K562 (cell line): ENCODE measurements around the gene SIRPB2.

Source experiments
- ARID4B ChIP-seq: sonication (generic); formaldehyde crosslinking; IDR thresholded peaks from 2 replicates; pipeline ENCODE4 v1.8.0; 2022; ENCODE audit warnings: mild to moderate bottlenecking, missing genetic modification reagents
- ATF2 ChIP-seq: sonication (generic); formaldehyde crosslinking; IDR thresholded peaks from 2 replicates; pipeline ENCODE4 v1.8.1; 2022; ENCODE audit warnings: missing genetic modification reagents
- CREM ChIP-seq: IDR thresholded peaks from 2 replicates; pipeline ENCODE4 v1.6.1; 2014; ENCODE audit warnings: antibody characterized with exemption, low read depth
- KLF16 ChIP-seq: IDR thresholded peaks from 2 replicates; pipeline ENCODE4 v1.6.1; 2016; ENCODE audit warnings: antibody characterized with exemption
- MAX ChIP-seq: sonication (generic); formaldehyde crosslinking; IDR thresholded peaks from 2 replicates; pipeline ENCODE4 v1.9.0; 2022; ENCODE audit warnings: mild to moderate bottlenecking, missing genetic modification reagents
- MTA1 ChIP-seq: fragments of 450-650 bp; IDR thresholded peaks from 2 replicates; pipeline ENCODE4 v1.6.1; 2017; ENCODE audit warnings: borderline replicate concordance
- MTA2 ChIP-seq: fragments of 450-650 bp; IDR thresholded peaks from 2 replicates; pipeline ENCODE4 v1.6.1; 2016; ENCODE audit warnings: low read depth
- MYC ChIP-seq, 2 experiments: fragments of 250-450 bp in 1 of 2; sonication (Bioruptor Pico) in 1 of 2; IDR thresholded peaks; 2 replicates each; pipeline versions ENCODE4 v1.5.1 to v1.6.1; 2012 to 2021; ENCODE audit warnings: low read depth in 2 of 2, borderline replicate concordance in 1 of 2, improper control_type of control experiment in 1 of 2, low read length in 1 of 2, mild to moderate bottlenecking in 1 of 2, moderate library complexity in 1 of 2
- NR2C2 ChIP-seq, 2 experiments: fragments of 200-800 bp in 1 of 2; sonication (Bioruptor generic) in 1 of 2; sonication (generic) in 1 of 2; formaldehyde crosslinking in 1 of 2; IDR thresholded peaks; 2 replicates each; pipeline versions ENCODE4 v1.6.1 to v1.8.0; 2016 to 2022; ENCODE audit warnings: mild to moderate bottlenecking in 1 of 2, missing compliant biosample characterization in 1 of 2, missing genetic modification characterization in 1 of 2, missing genetic modification reagents in 1 of 2
- ZNF124 ChIP-seq: sonication (generic); formaldehyde crosslinking; IDR thresholded peaks from 2 replicates; pipeline ENCODE4 v1.8.1; 2022; ENCODE audit warnings: missing genetic modification reagents
- ZZZ3 ChIP-seq: fragments of 450-650 bp; IDR thresholded peaks from 2 replicates; pipeline ENCODE4 v1.6.1; 2016; ENCODE audit warnings: antibody characterized with exemption, mild to moderate bottlenecking, moderate library complexity

GRCh38 chr20:1536893-1537730 is 45.9 kb upstream of the SIRPB2 start:
- TF ChIP-seq ATF2 (CRISPR knock-in tag), result no peak
- TF ChIP-seq MTA1, result no peak
- no peak for TF ChIP-seq NR2C2 (CRISPR knock-in tag; IDR thresholded peaks at IDR 0.05)
- no peak for TF ChIP-seq NR2C2 (tag; IDR thresholded peaks at IDR 0.05)
- TF ChIP-seq KLF16, result no peak
- TF ChIP-seq MAX (CRISPR knock-in tag), result no peak
- TF ChIP-seq MYC (IDR thresholded peaks at IDR 0.05; ENCODE audit: low read depth, low read length), result no peak
- TF ChIP-seq MYC (CRISPR knock-in tag; IDR thresholded peaks at IDR 0.05; ENCODE audit: borderline replicate concordance, low read depth), result no peak
- TF ChIP-seq ZZZ3, result no peak
- TF ChIP-seq CREM, result no peak
- TF ChIP-seq ARID4B (CRISPR knock-in tag), result no peak
- no peak for TF ChIP-seq MTA2
- TF ChIP-seq ZNF124 (CRISPR knock-in tag), result no peak
